Stomach (tissue), 4 donors: ENCODE results near the gene CIZ1.
"Not testable (repeated sequence)": the region's sequence is repeated elsewhere in the genome, so short reads cannot be mapped to it uniquely, and the experiment has no call there.

Source experiments
- EP300 ChIP-seq: sonication (generic); formaldehyde crosslinking; IDR thresholded peaks from one replicate; pipeline ENCODE4 v1.6.1; 2017; ENCODE audit warnings: antibody characterized with exemption
- TF ChIP-seq, protein P1 (sequence below), 7 experiments: fragments of 450-650 bp in 4 of 7; fragments of 200-600 bp in 3 of 7; sonication (generic) in 3 of 7; IDR thresholded peaks; one replicate each; pipeline ENCODE4 v1.5.1; 2016 to 2019; ENCODE audit warnings: antibody characterized with exemption in 7 of 7, control low read depth in 2 of 7, mild to moderate bottlenecking in 1 of 7

DNA sequence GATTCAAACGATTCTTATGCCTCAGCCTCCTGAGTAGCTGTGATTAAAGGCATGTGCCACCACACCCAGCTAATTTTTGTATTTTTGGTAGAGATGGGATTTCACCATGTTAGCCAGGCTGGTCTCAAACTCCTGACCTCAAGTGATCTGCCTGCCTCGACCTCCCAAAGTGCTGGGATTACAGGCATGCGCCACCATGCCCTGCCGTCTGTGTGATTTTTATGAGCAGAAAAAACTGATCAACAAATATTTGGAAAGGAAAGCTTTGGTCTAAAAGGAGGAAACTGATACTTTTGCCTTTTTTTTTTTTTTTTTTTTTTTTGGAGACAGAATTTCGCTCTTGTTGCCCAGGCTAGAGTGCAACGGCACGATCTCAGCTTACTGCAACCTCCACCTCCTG, 39.5 kb upstream of the CIZ1 start:
- TF ChIP-seq, protein P1, sequence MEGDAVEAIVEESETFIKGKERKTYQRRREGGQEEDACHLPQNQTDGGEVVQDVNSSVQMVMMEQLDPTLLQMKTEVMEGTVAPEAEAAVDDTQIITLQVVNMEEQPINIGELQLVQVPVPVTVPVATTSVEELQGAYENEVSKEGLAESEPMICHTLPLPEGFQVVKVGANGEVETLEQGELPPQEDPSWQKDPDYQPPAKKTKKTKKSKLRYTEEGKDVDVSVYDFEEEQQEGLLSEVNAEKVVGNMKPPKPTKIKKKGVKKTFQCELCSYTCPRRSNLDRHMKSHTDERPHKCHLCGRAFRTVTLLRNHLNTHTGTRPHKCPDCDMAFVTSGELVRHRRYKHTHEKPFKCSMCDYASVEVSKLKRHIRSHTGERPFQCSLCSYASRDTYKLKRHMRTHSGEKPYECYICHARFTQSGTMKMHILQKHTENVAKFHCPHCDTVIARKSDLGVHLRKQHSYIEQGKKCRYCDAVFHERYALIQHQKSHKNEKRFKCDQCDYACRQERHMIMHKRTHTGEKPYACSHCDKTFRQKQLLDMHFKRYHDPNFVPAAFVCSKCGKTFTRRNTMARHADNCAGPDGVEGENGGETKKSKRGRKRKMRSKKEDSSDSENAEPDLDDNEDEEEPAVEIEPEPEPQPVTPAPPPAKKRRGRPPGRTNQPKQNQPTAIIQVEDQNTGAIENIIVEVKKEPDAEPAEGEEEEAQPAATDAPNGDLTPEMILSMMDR (IDR thresholded peaks at IDR 0.05) = not testable (repeated sequence)
- TF ChIP-seq EP300 = not testable (repeated sequence)
